ENCODE data around the gene ZNF143. TPM values are rescaled to one million over a fixed set of nuclear protein-coding genes. Genes with fewer than 3 reads are reported as not detected.

The ZNF143 gene
- total RNA-seq, 1 experiment from 2014 or later: 27.2 TPM

- intact Hi-C loops (cut with micrococcal nuclease; ENCODE audit: unreplicated experiment): no loop called here
- DNase-seq: no peak
- H3K4me1 Mint-ChIP-seq (ENCODE audit: low read depth, unreplicated experiment): peaks cover 36% of the 10 kb centered on the region
These were observed 68.5 kb downstream of the ZNF143 start for GRCh38 chr11:9529334-9529650.

GRCh38 chr11:9530020-9530621 is 69.3 kb downstream of the ZNF143 start:
- Mint-ChIP-seq H3K36me3 (ENCODE audit: insufficient read depth, unreplicated experiment) (peaks cover 6% of the 10 kb centered on the region), H3K27me3 (ENCODE audit: insufficient read depth, unreplicated experiment) (no peaks in the 10 kb centered on the region), H3K4me1 (ENCODE audit: low read depth, unreplicated experiment) (peaks cover 37% of the 10 kb centered on the region), H3K4me3 (ENCODE audit: unreplicated experiment) (peak overlapping the region; percentile 10), H3K9me3 (ENCODE audit: unreplicated experiment) (no peaks in the 10 kb centered on the region), H3K27ac (ENCODE audit: unreplicated experiment) (peak overlapping the region; percentile 69)
- no peak overlapping the region for H3K4me3 ChIP-seq (ENCODE audit: low read depth, low read length)
- peaks cover 64% of the 10 kb centered on the region for H3K4me1 ChIP-seq
- no TSS peak for BruUV-seq (replicated peaks)
- peak; percentile 65 to 81 for DNase-seq
- ChIA-PET POLR2A (interaction anchor here (0.6 to 1.0 kb wide), 4 partner anchors 42 to 69 kb away, joined by 3 to 8 read pairs (median 6); partner anchors contain the start of genes WEE1 and ZNF143), CTCF (interaction anchor here (0.5 to 1.5 kb wide), 3 partner anchors 24 to 218 kb away, joined by 3 to 4 read pairs (median 4); no protein-coding TSS in a partner anchor)
- no peaks in the 10 kb centered on the region for H3K36me3 ChIP-seq (ENCODE audit: control insufficient read depth, insufficient read depth, low read length)
- no peaks in the 10 kb centered on the region for H3K27me3 ChIP-seq (replicated peaks; ENCODE audit: control insufficient read depth, insufficient read depth, low read length)
- intact Hi-C loops (cut with micrococcal nuclease; ENCODE audit: unreplicated experiment): loop anchor here (1.0 kb wide), 3 partner anchors 20 to 43 kb away; partner anchors contain the start of gene WEE1
- H3K9me3 ChIP-seq: no peaks in the 10 kb centered on the region
- TF ChIP-seq CTCF (IDR thresholded peaks at IDR 0.05; ENCODE audit: insufficient read depth in 1 of 2, low read depth in 1 of 2, low read length in 1 of 2, severe bottlenecking in 1 of 2, unreplicated experiment in 1 of 2): no peak

More at GRCh38 chr11:9529334-9529650, 68.5 kb downstream of the ZNF143 start:
- Mint-ChIP-seq H3K36me3 (ENCODE audit: insufficient read depth, unreplicated experiment) (peaks cover 6% of the 10 kb centered on the region), H3K4me3 (ENCODE audit: unreplicated experiment) (no peak overlapping the region), H3K27ac (ENCODE audit: unreplicated experiment) (peak overlapping the region; percentile 69), H3K27me3 (ENCODE audit: insufficient read depth, unreplicated experiment) (no peaks in the 10 kb centered on the region), H3K9me3 (ENCODE audit: unreplicated experiment) (no peaks in the 10 kb centered on the region)
- Histone ChIP-seq H3K36me3 (ENCODE audit: control insufficient read depth, insufficient read depth, low read length) (no peaks in the 10 kb centered on the region), H3K27me3 (replicated peaks; ENCODE audit: control insufficient read depth, insufficient read depth, low read length) (no peaks in the 10 kb centered on the region), H3K4me3 (ENCODE audit: low read depth, low read length) (no peak overlapping the region), H3K4me1 (peaks cover 58% of the 10 kb centered on the region), H3K9me3 (no peaks in the 10 kb centered on the region)
- CTCF ChIA-PET: no interaction called here
- no TSS peak for BruUV-seq (replicated peaks)
- TF ChIP-seq CTCF (IDR thresholded peaks at IDR 0.05; ENCODE audit: insufficient read depth in 1 of 2, low read depth in 1 of 2, low read length in 1 of 2, severe bottlenecking in 1 of 2, unreplicated experiment in 1 of 2): no peak
- POLR2A ChIA-PET: interaction anchor here (0.7 to 1.0 kb wide), 2 partner anchors 44 to 69 kb away, joined by 6 to 8 read pairs; partner anchors contain the start of genes WEE1 and ZNF143

- H3K4me1 ChIP-seq: peaks cover 64% of the 10 kb centered on the region
- POLR2A ChIA-PET: interaction anchor here (0.6 kb wide), 2 partner anchors 41 to 42 kb away, joined by 3 to 6 read pairs; partner anchors contain the start of gene WEE1
These were observed 70.3 kb downstream of the ZNF143 start for GRCh38 chr11:9530901-9531625.

More at GRCh38 chr11:9530901-9531625, 70.3 kb downstream of the ZNF143 start:
- no peak for TF ChIP-seq CTCF (IDR thresholded peaks at IDR 0.05; ENCODE audit: insufficient read depth in 1 of 2, low read depth in 1 of 2, low read length in 1 of 2, severe bottlenecking in 1 of 2, unreplicated experiment in 1 of 2)
- BruUV-seq (replicated peaks): no TSS peak
- Mint-ChIP-seq H3K4me1 (ENCODE audit: low read depth, unreplicated experiment) (peaks cover 37% of the 10 kb centered on the region), H3K36me3 (ENCODE audit: insufficient read depth, unreplicated experiment) (peaks cover 6% of the 10 kb centered on the region), H3K4me3 (ENCODE audit: unreplicated experiment) (no peak overlapping the region), H3K27me3 (ENCODE audit: insufficient read depth, unreplicated experiment) (no peaks in the 10 kb centered on the region), H3K27ac (ENCODE audit: unreplicated experiment) (peak overlapping the region; percentile 69), H3K9me3 (ENCODE audit: unreplicated experiment) (no peaks in the 10 kb centered on the region)
- intact Hi-C loops (cut with micrococcal nuclease; ENCODE audit: unreplicated experiment): loop anchor here (1.0 kb wide), 3 partner anchors 21 to 42 kb away; partner anchors contain the start of gene WEE1
- peaks cover 1% of the 10 kb centered on the region; the same call in 1 of the 2 replicates for H3K36me3 ChIP-seq (ENCODE audit: control insufficient read depth, insufficient read depth, low read length)
- no peaks in the 10 kb centered on the region for H3K9me3 ChIP-seq
- CTCF ChIA-PET: interaction anchor here (0.5 to 1.5 kb wide), 3 partner anchors 25 to 217 kb away, joined by 3 to 4 read pairs (median 4); no protein-coding TSS in a partner anchor
- no peak for DNase-seq
- no peaks in the 10 kb centered on the region for H3K27me3 ChIP-seq (replicated peaks; ENCODE audit: control insufficient read depth, insufficient read depth, low read length)
- H3K4me3 ChIP-seq (ENCODE audit: low read depth, low read length): no peak overlapping the region
